Measurements from ENCODE around the gene SORBS1.

Gene SORBS1

GRCh38 chr10:95511314-95511713 is 49.9 kb downstream of the SORBS1 start:
- no peak for DNase-seq

DNA sequence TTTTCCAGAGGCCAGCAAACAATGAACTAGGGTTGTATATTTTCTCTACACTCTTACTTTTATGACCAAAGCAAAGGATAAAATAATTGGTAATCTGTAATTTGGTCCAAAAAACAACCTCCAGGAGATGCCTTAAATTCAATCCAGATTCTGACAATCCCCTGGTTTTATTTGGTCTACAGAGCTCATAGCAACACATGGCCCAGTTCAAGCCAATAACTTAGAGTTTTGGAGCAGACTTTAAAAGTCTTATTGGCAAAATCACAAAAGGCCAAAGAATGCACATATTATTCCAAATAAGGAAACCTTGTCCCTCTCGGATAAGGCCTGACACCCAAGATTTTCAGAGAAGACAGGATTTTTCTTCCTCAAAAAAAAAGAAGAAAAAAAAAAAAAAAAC is 51.9 kb downstream of the SORBS1 start:
- no peak for DNase-seq

DNA sequence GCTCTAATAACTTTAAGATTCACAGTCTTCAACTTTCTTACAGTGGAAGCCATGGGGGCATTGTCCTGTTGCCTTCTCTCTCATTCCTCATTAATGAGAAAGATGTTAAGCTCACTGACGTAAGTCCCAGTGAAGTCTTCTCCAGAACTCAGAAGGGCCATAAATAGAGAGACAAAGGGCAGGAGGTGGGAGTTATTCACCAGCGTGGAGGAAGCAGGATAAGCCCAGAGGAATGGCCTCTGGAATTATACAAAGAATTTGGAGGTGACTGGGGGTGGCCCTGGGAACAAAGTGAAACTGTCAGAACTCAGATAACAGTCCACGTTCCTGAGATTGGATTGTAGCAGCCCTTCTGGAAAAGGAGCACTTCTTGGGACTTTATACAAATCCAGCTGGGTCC is 52.4 kb downstream of the SORBS1 start:
- peak; percentile 26 for DNase-seq

DNA sequence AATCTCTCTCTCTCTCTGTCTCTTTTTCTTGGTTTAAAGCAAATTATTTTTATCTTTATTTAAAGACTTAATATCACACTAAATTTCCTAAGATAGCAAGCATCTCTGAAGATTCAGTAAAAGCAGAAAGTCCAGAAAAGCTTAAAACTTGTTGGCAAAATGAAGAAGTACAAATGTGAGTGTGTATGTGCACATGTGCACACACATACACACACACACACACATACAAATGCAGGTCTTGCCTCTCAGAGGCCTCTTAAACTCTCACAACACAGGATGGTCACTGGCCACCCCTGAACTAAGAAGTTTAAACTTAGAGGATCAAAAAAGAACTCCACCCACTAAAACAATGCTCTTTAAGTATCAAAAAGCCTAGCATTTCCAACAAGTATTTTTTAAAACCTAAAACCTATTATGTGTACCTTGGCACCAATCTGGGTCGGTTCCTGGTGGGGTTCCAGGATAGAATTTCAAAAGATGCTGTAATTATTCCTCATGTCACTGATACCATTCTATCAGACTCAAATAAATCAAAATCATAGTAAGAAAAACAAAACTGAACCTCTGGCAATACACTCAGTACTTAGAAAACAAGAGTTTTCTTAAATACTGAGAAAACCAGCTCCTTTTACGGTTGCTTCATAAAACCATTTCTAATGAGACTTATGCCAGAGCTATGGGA is 55.0 kb downstream of the SORBS1 start:
- no peak for DNase-seq

- no peak for DNase-seq
Measured at GRCh38 chr10:95505641-95506040, 55.5 kb downstream of the SORBS1 start.

DNA sequence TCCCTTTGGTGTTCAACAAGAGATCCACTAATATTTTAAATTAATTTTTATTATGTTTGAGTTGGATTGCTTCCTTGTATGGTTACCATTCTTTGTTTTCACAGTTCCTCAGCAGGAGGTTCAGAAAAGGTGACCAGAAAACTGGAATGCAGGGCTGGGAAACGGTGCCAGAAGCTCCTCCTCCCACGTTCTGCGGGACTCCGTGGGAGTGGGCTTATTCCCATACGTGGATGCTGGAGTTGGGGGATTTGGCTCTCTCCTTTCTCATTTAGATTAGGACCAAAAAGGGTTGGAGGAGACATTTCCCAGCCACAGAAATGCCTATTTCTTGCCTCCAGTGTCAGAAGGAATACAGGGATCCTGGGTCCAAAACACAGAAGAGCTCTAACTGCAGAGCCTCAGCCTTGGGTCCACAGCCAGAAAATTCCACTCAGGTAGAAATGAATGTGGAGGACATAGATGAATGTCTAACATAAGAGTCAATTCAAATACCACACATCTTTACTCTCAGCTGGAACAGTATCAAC is 56.0 kb downstream of the SORBS1 start:
- no peak for DNase-seq

GRCh38 chr10:95504246-95504691 is 56.9 kb downstream of the SORBS1 start:
- DNase-seq = no peak

GRCh38 chr10:95503526-95503925 is 57.6 kb downstream of the SORBS1 start:
- DNase-seq = no peak

- DNase-seq = no peak
Measured at GRCh38 chr10:95503001-95503400, 58.2 kb downstream of the SORBS1 start.

DNA sequence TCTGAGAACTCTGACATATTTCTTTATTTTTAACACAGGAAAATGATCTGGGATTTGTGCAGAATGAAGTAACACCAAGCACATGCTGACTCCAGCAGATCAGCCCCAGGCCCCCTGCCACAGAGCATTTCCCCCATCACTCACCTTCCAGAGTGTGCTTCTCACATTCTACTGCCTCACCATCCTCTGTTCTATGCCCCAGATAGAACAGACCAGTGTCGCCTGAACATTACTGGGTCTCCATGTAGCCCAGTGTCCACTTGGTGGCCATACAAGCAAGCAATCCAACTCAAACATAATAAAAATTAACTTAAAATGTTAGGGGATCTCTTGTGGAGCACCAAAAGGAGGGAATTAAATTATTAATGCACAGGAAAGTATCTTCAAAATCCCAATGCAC is 58.8 kb downstream of the SORBS1 start:
- no peak for DNase-seq

GRCh38 chr10:95501203-95502094 is 59.7 kb downstream of the SORBS1 start:
- no peak for DNase-seq

- DNase-seq = no peak
Measured at GRCh38 chr10:95500649-95501048, 60.5 kb downstream of the SORBS1 start.

- DNase-seq = no peak
Measured at GRCh38 chr10:95500097-95500496, 61.1 kb downstream of the SORBS1 start.

GRCh38 chr10:95499482-95499989 is 61.6 kb downstream of the SORBS1 start:
- no peak for DNase-seq

DNA sequence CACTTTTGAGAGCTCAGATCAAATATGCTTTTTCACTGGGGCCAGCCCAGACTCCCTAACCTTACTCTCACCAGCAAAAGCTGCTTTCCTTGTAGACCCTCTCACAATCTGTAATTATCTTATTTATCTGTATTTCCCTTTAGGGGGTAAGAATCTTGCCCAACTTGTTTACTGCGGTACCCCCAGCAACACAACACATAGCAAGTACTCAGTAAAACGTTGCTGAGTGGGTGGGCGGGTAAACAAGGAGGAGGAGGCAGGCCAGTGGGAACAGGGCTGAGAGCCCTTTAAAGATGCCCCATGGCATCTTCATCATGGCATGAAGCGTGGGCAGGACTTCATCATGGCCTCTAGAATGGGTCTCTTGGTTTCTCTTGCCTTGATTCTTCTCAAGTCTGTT is 64.2 kb downstream of the SORBS1 start:
- DNase-seq = no peak

- no peak for DNase-seq
Measured at GRCh38 chr10:95496246-95496911, 64.8 kb downstream of the SORBS1 start.

- no peak for DNase-seq
Measured at GRCh38 chr10:95493862-95494261, 67.3 kb downstream of the SORBS1 start.

DNA sequence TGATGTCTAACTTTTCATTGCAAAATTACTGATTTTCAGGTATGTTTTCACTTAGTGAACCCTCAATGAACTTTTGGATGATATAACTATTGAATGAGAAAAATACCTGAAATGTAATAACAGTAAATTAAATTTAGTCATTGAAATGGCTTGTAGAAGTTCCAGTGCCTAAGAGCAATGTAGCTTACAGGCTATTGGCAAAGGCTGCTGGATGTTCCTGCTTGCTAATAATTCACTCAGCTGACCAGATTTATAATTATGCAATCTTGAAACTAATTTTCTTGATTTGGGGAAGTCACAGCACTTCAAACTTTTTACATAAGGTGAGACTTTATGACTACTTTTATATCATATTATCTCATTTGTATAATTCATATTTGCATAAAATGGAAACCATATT is 73.2 kb downstream of the SORBS1 start:
- no peak for DNase-seq

- DNase-seq = no peak
Measured at GRCh38 chr10:95485056-95485844, 75.9 kb downstream of the SORBS1 start.

DNA sequence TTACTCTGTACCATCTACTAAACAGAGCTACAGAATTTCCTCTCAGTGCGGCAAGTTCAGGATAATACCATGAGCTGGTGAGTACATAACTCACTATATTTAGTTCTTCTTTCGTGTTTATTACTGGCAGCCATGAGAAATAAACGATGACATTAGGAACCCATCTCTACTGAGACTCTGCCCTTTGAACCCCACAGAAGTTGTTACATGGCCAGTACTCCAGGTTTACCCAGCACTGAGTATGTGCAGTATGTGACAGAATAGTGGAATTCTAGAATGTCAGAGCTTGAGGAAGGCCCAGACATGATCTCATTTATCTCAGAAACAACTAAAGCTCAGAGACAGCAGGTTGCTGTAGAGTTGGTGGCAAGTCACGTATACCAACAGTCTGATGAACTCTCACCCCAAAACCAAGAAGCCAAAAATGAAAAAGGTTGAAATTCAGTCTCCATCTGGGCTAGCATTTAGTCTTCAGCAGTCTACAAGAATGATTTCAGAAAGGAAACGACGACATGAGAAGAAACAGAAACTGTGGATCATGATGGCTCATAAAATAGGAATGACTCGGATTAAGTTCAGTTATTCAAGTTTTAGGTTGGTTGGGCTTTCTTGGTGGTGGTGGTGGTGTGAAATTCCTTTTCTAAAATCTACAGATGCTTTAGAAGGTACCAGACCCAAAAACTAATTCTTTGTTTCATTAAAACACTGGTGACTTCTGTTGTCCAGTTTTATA is 78.5 kb downstream of the SORBS1 start:
- DNase-seq = peak; percentile 4

DNA sequence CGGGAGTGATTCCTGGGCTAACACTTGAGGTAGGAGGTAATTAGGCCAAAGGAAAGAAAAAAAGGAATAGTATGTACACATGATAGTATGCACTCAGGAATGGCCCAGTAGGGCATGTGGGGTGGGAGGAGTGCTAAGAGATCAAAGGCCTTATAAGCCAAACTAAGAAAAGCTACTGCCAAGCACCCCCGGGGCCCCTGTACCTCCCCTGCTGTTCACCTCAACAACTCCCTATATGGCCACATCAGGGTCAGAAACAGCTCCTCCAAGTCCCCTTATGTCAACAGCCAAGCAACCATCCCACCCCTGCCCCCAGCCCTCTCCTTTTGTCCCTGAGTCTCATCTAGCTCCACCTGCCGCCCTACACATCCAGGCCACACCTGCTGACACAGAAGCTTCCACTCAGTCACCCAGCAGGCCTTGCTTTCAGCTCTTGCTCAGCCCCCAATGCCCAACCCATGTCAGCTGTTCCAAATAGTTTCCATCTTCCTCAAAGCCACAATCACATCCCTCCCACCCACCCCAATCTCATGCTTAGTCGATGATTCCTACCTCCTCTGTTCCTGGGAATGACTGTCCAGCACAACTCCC is 80.2 kb downstream of the SORBS1 start:
- no peak for DNase-seq

All from fibroblast of skin of right biceps (primary cell).